Hippocampal formation (tissue), 2 donors: ENCODE measurements around the gene CDYL.

Experiments used
- DNase-seq, 2 donors: peaks; one replicate each; lab custom pipeline; 2025; lab: John Stamatoyannopoulos, UW

The CDYL gene

DNA sequence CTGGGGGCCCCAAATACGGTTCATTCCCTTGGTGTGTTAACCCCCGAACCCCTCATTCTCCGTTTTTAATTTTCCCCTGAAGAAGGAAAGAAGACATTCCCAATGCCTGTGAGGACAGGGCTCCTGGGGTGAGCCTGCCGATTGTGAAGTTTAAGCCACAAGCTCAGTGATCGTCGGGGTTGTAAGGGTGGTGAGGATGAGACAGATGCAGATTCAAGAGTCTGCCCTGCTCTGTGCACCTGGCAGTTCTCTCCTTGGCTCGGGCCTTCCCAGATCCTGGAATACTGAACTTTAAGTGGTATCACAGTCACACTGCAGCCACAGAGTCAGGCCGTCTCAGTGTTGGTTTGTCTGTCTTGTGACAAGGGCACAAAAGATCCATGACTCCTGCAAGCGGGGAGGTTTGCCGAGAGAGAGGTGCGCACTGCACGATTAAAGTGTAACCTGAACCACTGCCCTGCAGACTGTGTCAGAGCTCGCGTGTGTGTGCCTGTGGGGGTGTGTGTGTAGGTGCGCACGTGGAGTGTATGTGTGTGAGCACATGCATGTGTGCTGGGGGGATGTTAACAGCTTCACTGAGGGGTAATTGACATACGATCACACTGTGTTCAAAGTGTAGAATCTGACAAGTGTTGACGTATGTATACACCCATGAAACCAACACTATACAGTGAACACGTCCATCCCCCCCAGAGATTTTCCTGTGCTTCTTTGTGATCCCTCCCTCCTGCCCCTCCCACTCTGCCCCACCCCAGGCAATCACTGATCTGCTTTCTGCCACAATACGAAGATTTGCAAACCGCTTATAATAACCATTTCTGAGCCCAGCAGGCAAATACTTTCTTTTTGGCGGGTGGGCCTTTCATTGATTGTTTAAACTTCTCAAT, 188.7 kb downstream of the CDYL start:
- DNase-seq = no peak

DNA sequence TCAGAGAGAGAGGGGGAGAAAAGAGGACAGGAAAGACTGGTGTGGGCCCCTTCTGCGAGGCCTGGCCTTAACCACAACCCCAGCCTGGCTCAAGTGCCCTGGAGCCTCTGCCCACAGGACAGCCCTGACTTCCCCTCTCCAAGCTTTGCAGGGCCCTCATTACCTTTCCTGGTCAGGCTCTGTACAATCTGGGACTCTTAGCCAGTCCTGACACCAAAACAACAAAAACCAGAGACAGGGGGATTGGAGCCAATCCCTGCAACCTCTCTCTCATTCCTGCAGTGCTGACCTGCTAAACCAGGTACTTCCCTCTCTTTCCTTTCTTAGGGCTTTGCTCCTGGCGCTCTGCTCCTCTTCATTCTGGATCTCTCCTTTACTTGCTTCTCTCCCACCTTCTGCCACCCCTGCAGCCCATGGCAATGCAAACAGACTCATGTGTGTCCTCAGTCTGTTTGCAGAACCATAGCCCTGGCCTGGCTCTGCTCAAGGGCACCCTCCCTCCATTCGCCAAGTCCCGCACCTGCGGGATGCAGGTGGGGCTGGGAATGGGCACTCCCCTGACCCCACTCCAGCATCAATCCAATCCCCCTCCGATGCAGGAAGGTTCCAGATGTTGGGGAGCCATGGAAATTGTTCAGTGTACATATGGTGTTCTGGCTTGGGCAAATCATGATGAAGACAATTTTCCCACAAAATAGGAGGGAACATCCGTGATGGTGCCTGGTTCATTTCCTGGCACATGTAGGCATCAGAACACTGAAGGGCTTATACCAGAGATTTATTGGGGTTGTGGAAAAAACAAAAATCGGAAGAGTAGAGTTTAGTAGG, 189.6 kb downstream of the CDYL start:
- no peak for DNase-seq

DNA sequence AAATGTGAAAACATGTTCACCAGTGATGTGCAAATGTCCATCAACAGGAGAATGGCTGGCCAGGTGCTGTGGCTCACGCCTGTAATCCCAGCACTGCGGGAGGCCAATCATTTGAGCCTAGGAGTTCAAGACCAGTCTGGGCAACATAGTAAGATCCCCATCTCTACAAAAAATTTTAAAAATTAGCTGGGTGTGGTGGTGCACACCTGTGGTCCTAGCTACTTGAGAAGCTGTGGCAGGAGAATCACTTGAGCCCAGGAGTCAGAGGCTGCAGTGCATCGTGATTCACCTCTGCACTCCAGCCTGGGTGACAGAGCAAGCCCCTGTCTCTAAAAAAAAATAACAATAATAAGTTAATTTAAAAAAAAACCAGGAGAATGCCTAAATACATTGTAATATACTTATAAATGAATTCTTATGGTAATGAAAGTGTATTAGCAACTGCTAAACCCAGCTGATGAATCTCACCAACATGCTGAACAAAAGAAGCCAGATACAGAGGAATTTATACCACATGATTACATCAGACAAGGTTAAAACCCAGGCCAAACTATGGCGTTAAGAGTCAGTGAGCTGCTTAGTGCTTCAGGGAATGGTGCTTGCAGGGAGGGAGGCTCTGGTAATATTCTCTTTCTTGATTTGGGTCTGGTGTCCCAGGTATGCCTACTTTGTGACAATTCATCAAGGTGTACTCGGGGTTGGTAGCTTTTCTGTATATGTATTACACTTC, 191.3 kb downstream of the CDYL start:
- no peak for DNase-seq

DNA sequence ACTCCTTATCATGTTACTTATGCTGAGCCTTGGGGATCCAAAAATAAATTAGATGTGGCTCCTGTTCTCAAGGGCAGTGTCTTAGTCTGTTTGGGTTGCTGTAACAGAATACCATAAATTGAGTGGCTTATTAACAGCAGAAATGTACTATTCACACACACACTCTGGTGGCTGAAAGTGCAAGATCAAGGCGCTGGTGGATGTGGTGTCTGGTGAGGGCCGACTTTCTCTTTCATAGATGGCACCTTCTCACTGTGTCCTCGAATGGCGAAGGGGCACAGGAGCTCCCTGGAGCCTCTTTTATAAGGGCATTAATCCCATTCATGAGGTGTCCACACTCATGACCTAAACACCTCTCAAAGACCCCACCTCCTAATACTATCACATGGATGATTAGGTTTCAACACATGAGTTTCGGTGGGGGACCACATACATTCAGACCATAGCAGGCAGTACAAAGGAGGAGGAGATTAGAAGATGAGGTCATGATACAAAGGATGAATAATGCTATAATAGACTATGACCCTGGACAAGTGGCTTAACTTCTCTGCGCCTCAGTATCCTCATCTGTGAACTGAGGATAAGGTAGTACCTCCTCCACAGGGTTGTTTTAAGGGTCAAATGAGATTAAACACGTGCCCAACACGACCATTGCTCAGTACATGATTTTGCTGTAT, 193.5 kb downstream of the CDYL start:
- no peak for DNase-seq

DNA sequence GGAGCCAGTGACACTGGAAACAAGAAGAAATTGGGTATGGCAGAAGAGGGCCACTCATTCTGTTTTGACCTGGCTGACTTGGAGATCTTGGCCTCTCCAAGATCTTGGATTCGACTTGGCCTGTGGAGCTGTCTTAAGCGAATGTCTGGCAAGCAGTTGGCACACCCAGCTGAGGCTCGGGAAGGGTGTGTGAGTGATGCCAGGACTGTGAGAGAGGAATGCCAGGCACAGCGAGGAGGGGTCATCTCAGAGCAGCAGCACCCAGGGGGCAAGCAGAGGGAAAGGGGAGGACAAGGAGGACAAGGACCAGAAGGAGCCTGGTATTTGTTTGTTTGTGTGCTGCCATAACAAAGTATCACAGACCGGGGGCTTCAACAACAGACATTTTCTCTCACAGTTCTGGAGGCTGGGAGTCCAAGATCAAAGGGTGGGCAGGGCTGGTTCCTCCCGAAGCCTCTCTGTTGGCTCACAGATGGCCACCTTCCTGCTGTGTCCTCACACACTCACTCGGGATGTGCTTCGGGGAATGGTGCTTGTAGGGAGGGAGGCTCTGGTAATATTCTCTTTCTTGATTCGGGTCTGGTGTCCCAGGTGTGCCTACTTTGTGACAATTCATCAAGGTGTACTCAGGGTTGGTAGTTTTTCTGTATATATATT, 194.7 kb downstream of the CDYL start:
- DNase-seq = no peak

DNA sequence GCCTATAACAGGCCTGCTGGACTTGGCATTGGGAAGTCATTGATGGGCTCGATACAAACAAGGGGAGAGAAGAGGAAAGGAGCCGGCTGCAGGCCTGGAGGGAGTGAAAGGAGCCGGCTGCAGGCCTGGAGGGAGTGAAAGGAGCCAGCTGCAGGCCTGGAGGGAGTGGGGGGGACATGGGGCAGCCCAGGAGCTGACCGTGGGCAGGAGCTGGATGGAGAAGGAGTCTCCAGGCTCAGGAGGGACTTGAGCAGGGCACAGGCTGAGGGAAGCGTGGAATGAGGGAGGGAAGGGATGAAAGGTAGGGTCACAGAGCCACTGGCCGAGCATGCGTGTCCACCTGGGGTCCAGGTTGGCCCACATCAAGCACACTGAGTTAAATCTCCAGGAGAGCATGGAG, 195.6 kb downstream of the CDYL start:
- DNase-seq = no peak

DNA sequence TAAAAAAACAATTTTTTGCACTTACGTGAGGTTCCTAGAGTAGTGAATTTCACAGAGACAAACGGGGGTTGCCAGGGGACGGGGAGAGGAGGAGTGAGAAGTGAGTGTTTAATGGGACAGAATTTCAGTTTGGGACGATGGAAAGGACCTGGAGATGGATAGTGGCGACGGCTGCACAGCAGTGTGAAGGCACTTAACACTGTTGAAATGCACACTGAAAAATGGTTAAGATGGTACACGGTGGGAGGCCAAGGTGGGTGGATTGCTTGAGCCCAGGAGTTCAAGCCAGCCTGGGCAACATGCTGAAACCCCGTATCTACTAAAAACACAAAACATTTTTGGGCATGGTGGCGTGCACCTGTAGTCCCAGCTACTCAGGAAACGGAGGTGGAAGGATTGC, 196.2 kb downstream of the CDYL start:
- DNase-seq = no peak

DNA sequence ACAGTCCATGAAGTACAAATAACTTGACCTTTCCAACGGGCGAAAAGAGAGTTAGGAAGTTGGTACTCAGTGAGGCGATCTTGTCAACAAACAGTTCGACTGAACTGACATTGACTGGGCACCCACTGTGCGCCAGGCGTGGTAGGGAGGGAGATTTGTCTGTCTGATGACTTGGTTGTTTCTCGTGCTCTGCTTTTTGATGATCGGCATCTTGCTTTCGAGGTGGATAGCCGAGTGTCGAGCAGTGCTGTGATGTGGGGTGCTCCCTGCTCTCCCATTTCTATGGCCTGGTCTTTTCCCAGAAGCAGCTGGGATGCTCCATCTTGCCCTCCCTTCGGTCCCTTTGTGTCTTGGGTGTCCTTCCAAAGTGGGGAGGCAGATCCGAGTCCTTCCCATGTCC, 197.2 kb downstream of the CDYL start:
- no peak for DNase-seq

DNA sequence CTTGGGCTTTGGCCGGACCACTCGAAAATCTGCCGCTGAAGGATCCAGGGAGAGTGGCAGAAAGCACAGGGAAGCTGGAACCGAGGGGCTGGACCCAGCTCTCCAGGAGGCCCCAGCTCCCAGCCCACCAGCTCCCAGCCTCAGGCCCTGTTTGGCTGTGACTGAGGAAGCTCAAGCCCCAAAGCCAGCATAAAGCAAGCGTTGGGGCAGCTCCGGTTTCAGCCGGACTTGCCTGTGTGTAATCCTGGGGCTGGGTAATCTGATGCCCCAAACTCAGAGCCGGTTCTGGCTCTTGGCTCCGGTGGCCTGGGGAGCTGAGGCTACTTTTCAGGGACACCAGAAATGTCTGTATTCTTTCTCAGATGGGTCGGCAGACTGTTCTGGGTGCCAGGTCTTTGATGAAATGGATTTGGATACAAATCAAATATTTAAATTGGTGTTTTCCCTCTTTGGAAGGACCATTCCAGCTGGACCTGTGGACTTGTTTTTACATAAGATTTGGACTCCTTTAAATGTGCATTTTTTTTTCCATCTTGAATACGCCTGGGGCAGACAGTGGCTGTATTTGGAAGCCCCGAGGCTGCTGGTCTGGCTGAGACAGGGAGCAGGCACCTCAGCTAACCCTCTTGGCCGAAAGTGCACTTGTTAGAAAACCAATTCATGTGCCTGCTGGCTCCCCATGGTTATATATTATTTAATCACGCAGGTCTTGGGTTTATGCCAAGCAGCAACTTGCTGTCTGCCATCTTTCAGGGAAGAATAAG, 198.0 kb downstream of the CDYL start:
- peak in 1 of 2 donors; percentile 4 for DNase-seq

DNA sequence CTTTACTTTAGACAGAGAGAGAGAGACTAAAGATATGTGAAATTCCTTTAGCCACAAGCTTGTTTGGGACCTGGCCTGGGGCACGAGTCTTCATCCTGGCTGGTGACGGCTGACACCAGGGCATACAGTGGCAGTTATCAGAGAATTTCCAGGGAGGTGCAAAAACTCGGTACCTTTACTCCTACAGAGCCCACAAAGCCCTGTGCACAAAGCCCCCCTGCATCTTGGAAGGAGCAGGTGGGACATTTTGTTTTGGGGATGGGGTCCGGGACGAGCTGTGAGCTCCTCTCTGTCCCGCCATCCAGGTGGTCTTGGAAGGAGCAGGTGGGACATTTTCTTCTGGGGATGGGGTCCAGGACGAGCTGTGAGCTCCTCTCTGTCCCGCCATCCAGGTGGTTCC, 198.8 kb downstream of the CDYL start:
- no peak for DNase-seq

DNA sequence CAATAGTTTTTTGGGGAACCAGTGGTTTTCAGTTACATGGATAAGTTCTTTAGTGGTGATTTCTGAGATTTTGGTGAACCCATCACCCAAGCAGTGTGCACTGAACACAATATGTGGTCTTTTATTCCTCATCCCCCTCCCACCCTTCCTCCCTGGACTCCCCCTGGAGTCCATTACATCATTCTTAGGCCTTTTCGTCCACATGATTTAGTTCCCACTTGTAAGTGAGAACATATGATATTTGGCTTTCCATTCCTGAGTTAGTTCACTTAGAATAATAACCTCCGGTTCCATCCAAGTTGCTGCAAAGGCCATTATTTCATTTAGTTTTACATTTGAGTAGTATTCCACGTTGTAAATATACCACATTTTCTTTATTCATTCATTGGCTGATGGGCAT, 199.3 kb downstream of the CDYL start:
- no peak for DNase-seq

DNA sequence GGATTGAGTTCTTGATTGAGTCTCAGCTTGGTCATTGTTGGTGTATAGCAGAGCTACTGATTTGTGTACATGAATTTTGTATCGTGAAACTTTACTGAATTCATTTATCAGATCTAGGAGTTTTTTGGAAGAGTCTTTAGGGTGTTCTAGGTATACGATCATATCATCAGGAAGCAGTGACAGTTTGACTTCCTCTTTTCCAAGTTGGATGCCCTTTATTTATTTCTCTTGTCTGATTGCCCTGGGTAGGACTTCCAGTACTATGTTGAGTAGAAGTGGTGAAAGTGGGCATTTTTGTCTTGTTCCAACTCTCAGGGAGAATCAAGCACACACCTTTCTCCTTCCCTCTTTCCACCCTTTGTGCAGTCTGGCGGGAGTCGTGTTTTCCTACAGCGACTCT, 201.3 kb downstream of the CDYL start:
- DNase-seq = no peak

DNA sequence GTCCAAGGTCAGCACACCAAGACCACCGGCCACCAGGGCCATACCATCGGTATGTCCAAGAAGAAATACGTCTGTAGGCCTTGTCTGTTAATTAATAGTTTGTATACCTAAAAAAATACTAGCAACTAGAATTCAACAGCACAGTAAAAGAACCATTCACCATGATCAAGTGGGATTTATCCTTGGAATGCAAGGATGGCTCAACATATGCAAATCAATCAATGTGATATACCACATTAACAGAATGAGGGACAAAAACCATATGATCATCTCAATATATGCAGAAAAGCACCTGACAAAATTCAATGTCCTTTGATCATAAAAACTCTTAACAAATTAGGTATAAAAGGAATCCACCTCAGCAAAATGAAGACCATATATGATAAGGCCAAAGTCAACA, 203.2 kb downstream of the CDYL start:
- no peak for DNase-seq

DNA sequence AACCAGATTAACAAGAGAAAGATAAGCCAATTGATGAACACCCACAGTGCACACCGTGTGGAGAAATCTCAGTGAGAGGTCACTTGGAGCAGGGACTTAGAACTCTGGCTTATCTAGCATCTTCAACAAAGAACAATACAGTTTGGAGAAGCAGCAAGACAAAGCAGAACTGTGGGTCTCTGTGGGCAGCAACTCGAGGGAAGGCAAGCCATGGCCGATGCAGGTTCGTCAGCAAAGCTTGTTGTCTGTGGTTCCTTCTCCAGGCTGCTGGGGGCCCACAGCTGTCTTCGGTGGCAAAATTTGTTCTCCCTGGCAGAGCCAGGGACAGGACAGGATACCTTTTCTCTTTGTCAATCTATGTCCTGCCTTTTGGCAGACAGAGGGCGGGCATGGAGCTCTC, 205.6 kb downstream of the CDYL start:
- DNase-seq = no peak

DNA sequence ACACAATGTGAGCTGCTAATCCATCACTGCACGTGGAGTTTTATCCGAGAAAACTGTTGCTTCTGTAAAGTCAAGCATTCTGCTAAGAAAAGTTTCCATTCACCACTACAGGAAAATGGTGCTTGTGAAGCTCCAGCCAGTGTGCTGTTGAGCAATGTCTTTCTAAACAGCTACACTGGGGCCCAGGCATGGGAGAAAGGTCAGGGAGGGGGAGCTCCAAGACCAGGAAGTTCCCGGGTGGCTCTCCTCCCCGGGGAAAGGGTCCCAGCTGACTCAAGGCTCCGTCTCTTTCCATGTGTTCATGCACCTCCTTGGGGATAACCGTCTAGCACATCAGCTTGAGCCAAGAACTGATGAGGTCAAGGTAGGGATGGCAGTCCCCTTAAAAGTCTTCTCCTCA, 207.1 kb downstream of the CDYL start:
- no peak for DNase-seq

DNA sequence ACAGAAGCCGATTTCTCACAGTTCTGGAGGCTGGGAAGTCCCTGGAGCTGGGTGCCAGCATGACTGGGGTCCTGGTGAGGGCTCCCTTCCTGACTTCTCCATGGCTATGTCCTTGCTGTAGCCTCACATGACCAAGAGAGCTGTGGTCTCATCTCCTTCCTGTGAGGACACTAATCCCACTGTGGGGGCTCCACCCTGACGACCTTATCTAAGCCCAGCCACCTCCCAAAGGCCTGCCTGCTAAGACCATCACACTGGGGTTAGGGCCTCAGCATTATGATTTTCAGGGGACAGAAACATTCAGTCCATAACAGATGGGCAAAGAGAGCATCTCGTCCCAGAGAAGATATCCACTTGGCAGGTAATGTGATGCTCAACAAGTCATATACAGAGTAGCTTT, 210.8 kb downstream of the CDYL start:
- DNase-seq = no peak

DNA sequence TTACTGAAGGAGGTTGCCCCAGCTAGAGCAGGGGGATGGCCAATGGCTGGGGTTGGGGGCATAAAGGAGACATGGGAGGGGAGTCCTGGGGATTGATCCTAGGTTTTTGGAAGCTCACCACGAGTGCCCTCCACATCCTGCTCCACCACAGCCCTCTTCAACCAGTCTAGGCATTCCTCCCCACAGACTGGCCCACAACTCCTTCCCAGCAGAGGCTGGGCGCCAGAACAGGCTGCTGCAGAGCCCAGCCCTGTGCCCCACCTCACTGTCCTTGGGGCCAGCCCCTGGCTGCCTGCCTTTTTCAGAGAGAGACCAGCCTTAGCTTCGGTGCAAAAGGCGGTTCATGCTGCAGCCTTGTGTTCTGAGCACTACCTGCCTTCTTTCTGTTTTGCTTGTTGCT, 211.2 kb downstream of the CDYL start:
- no peak for DNase-seq

DNA sequence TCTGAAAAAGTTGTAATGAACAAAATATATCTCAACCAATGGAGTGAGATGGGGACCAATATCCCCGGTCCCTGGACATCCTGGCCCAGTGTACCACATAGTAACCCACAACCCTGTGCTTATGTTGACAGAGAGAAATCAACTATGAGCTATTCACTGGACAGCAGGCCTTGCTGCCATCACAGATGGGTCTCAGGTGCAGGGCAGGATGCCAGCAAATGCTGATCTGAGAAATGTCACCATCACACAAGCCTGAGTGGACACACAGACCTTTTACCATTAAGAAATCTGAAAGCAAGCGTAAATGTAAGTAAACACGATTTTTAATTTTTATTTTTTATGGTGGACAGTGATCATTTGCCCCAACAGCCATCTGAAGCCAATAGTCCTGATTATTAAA, 218.5 kb downstream of the CDYL start:
- no peak for DNase-seq

DNA sequence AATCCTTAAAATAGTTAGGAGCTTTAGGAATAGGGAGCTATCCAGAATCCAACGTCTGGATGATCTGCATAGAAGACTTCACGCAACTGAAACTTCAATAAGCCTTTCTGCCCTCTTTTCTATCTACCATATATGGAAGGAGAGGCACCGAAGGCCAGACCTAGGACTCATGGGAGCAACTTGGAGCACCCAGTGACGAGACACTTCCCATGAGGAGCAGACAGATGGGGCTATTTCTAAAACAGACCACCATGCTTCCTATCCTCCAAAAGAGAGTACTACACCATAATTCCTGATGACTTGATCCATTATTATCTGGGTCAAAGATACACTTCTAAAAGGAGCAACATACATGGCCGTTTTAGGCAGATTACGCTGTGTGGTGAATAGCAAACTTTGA, 221.7 kb downstream of the CDYL start:
- DNase-seq = no peak

DNA sequence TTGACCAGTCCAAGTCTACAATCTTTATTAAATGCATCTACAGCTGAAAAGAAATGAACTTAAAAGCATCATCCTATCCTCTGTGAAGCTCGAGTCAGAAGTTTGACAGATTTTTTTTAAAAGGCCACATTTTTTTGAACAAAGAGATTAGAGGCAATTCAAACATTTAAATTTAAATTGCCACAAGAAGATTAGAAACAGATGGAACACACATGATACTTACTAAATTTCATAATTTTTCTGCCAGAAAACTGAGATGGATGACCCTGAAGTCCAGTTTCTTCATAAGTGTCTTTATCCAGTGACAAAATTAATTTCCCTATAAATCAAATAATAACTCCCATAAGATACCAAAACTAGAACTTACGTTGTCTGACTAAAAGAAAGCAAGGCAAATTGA, 223.4 kb downstream of the CDYL start:
- no peak for DNase-seq
